Measurements from ENCODE around the gene FRMD1.
"Not testable (repeated sequence)": the region's sequence is repeated elsewhere in the genome, so short reads cannot be mapped to it uniquely, and the experiment has no call there.

FRMD1 gene

GRCh38 chr6:168081858-168082546 is 3.0 kb upstream of the FRMD1 start:
- H3K4me3 ChIP-seq (ENCODE audit: low read depth, low read length): no peak overlapping the region

- no peak overlapping the region for H3K4me3 ChIP-seq (ENCODE audit: low read depth, low read length)
These were observed 1.5 kb upstream of the FRMD1 start for GRCh38 chr6:168080393-168081077.

GRCh38 chr6:168078175-168078942 is 653 bp downstream of the FRMD1 start:
- H3K4me3 ChIP-seq (ENCODE audit: low read depth, low read length): no peak overlapping the region

GRCh38 chr6:168077401-168077800 is 1.6 kb downstream of the FRMD1 start:
- not testable (repeated sequence) for H3K4me3 ChIP-seq (ENCODE audit: low read depth, low read length)

- no peak overlapping the region for H3K4me3 ChIP-seq (ENCODE audit: low read depth, low read length)
These were observed 3.2 kb downstream of the FRMD1 start for GRCh38 chr6:168075787-168076202.

- no peak overlapping the region for H3K4me3 ChIP-seq (ENCODE audit: low read depth, low read length)
These were observed 3.8 kb downstream of the FRMD1 start for GRCh38 chr6:168075216-168075615.

GRCh38 chr6:168073937-168074730 is 4.9 kb downstream of the FRMD1 start:
- H3K4me3 ChIP-seq (ENCODE audit: low read depth, low read length): no peak overlapping the region

GRCh38 chr6:168072730-168073129 is 6.3 kb downstream of the FRMD1 start:
- no peak overlapping the region for H3K4me3 ChIP-seq (ENCODE audit: low read depth, low read length)

GRCh38 chr6:168072261-168072660 is 6.8 kb downstream of the FRMD1 start:
- H3K4me3 ChIP-seq (ENCODE audit: low read depth, low read length): no peak overlapping the region

- no peak overlapping the region for H3K4me3 ChIP-seq (ENCODE audit: low read depth, low read length)
These were observed 7.4 kb downstream of the FRMD1 start for GRCh38 chr6:168071620-168072019.

- H3K4me3 ChIP-seq (ENCODE audit: low read depth, low read length): no peak overlapping the region
These were observed 8.2 kb downstream of the FRMD1 start for GRCh38 chr6:168070804-168071203.

GRCh38 chr6:168067081-168067759 is 11.8 kb downstream of the FRMD1 start:
- no peak overlapping the region for H3K4me3 ChIP-seq (ENCODE audit: low read depth, low read length)

GRCh38 chr6:168064226-168064807 is 14.7 kb downstream of the FRMD1 start:
- no peak overlapping the region for H3K4me3 ChIP-seq (ENCODE audit: low read depth, low read length)

- no peak overlapping the region for H3K4me3 ChIP-seq (ENCODE audit: low read depth, low read length)
These were observed 15.6 kb downstream of the FRMD1 start for GRCh38 chr6:168063431-168063830.

- no peak overlapping the region for H3K4me3 ChIP-seq (ENCODE audit: low read depth, low read length)
These were observed 16.4 kb downstream of the FRMD1 start for GRCh38 chr6:168062346-168063289.

GRCh38 chr6:168061269-168062210 is 17.5 kb downstream of the FRMD1 start:
- H3K4me3 ChIP-seq (ENCODE audit: low read depth, low read length): no peak overlapping the region

GRCh38 chr6:168060521-168060931 is 18.5 kb downstream of the FRMD1 start:
- no peak overlapping the region for H3K4me3 ChIP-seq (ENCODE audit: low read depth, low read length)
